Uterus (tissue), 4 donors: ENCODE results near the gene CEP104. TPM values are rescaled to one million over a fixed set of nuclear protein-coding genes. Genes with fewer than 3 reads are reported as not detected.

Experiments
- DNase-seq, 2 donors: peaks; one replicate each; pipeline ENCODE4 v3.0.0-alpha.2; 2019 to 2020
- H3K27ac ChIP-seq, 2 donors: fragments of 200-600 bp; sonication (generic); 1 replicate in 1 of 2; 2 replicates in 1 of 2; pipeline ENCODE4 v1.5.1; 2016 to 2018
- H3K27me3 ChIP-seq, 2 donors: fragments of 200-600 bp; sonication (generic); one replicate each; pipeline ENCODE4 v1.5.1; 2018 to 2019; ENCODE audit warnings: control low read depth in 1 of 2
- H3K36me3 ChIP-seq, 2 donors: fragments of 200-600 bp; sonication (generic); one replicate each; pipeline ENCODE4 v1.5.1; 2019; ENCODE audit warnings: control low read depth in 1 of 2
- H3K4me1 ChIP-seq, 2 donors: fragments of 200-600 bp; sonication (generic); one replicate each; pipeline ENCODE4 v1.5.1; 2018 to 2019; ENCODE audit warnings: control low read depth in 1 of 2
- H3K4me3 ChIP-seq, 2 donors: fragments of 200-600 bp; sonication (generic); 1 replicate in 1 of 2; 2 replicates in 1 of 2; pipeline ENCODE4 v1.5.1; 2018 to 2019; ENCODE audit warnings: mild to moderate bottlenecking in 1 of 2
- H3K9me3 ChIP-seq, 2 donors: fragments of 200-600 bp; sonication (generic); one replicate each; pipeline ENCODE4 v1.5.1; 2019; ENCODE audit warnings: control low read depth in 1 of 2
- CTCF ChIP-seq, 4 experiments: fragments of 200-600 bp in 2 of 4; fragments of 450-650 bp in 2 of 4; sonication (generic) in 2 of 4; IDR thresholded peaks; one replicate each; pipeline ENCODE4 v1.5.1; 2016 to 2019; ENCODE audit warnings: antibody characterized with exemption in 4 of 4, mild to moderate bottlenecking in 2 of 4, moderate library complexity in 1 of 4
- POLR2A ChIP-seq, 2 donors: fragments of 450-650 bp; IDR thresholded peaks; one replicate each; pipeline ENCODE4 v1.6.1; 2016; ENCODE audit warnings: antibody characterized with exemption in 2 of 2, mild to moderate bottlenecking in 1 of 2, moderate library complexity in 1 of 2
- intact Hi-C: fragments of 100-400 bp; cut with DNase I; formaldehyde crosslinking; loops from one replicate; pipeline ENCODE4 v1.15.1; 2023; ENCODE audit warnings: low total_unique reads
- total RNA-seq, 4 donors: library from RNA; depleted of rRNA in 3 of 4; stranded (reverse); fragments of >200 nt in 3 of 4; gene quantifications; one replicate each; pipeline versions ENCODE4 v1.1.0 to v1.2.4, GENCODE V29; 2014 to 2023
- donor health status: DM: yes; HTN: yes; CAD: no.

The CEP104 gene
- total RNA-seq, 4 donors from 2014 or later, result 10.5 to 43.2 (median 22.1) TPM

GRCh38 chr1:3846541-3846940 lies 10.5 kb downstream of the CEP104 start:
- no peak overlapping the region for H3K27ac ChIP-seq
- intact Hi-C loops, result no loop called here

GRCh38 chr1:3842912-3843311 lies 14.1 kb downstream of the CEP104 start:
- H3K27ac ChIP-seq, result no peak overlapping the region
- TF ChIP-seq CTCF (IDR thresholded peaks at IDR 0.05) (no peak), POLR2A (IDR thresholded peaks at IDR 0.05) (no peak)
- no peak overlapping the region for H3K4me3 ChIP-seq
- no peaks in the 10 kb centered on the region for H3K9me3 ChIP-seq
- DNase-seq, result no peak
- intact Hi-C loops, result no loop called here
- H3K27me3 ChIP-seq, result no peaks in the 10 kb centered on the region
- no peaks in the 10 kb centered on the region for H3K36me3 ChIP-seq
- H3K4me1 ChIP-seq, result no peaks in the 10 kb centered on the region

More at GRCh38 chr1:3846541-3846940, 10.5 kb downstream of the CEP104 start:
- no peak overlapping the region for H3K4me3 ChIP-seq
- H3K36me3 ChIP-seq, result no peaks in the 10 kb centered on the region
- TF ChIP-seq POLR2A (IDR thresholded peaks at IDR 0.05) (no peak), CTCF (IDR thresholded peaks at IDR 0.05) (no peak)
- no peak for DNase-seq
- no peaks in the 10 kb centered on the region for H3K4me1 ChIP-seq
- no peaks in the 10 kb centered on the region for H3K27me3 ChIP-seq
- H3K9me3 ChIP-seq, result no peaks in the 10 kb centered on the region

- H3K27me3 ChIP-seq, result no peaks in the 10 kb centered on the region
- H3K36me3 ChIP-seq, result no peaks in the 10 kb centered on the region
- no peak for DNase-seq
- intact Hi-C loops, result no loop called here
- no peaks in the 10 kb centered on the region for H3K9me3 ChIP-seq
- H3K27ac ChIP-seq, result no peak overlapping the region
- no peaks in the 10 kb centered on the region for H3K4me1 ChIP-seq
- no peak for TF ChIP-seq POLR2A (IDR thresholded peaks at IDR 0.05)
- no peak for TF ChIP-seq CTCF (IDR thresholded peaks at IDR 0.05)
- no peak overlapping the region for H3K4me3 ChIP-seq
Observed at GRCh38 chr1:3841491-3841890, 15.5 kb downstream of the CEP104 start.

- no peaks in the 10 kb centered on the region for H3K36me3 ChIP-seq
- no peak for DNase-seq
- intact Hi-C loops, result no loop called here
Observed at GRCh38 chr1:3838788-3839187, 18.2 kb downstream of the CEP104 start.

GRCh38 chr1:3837685-3838084 lies 19.3 kb downstream of the CEP104 start:
- Histone ChIP-seq H3K4me3 (no peak overlapping the region), H3K36me3 (no peaks in the 10 kb centered on the region), H3K4me1 (no peaks in the 10 kb centered on the region), H3K9me3 (no peaks in the 10 kb centered on the region), H3K27me3 (no peaks in the 10 kb centered on the region), H3K27ac (no peak overlapping the region)
- DNase-seq, result no peak
- intact Hi-C loops, result no loop called here
- TF ChIP-seq CTCF (IDR thresholded peaks at IDR 0.05), result no peak
- TF ChIP-seq POLR2A (IDR thresholded peaks at IDR 0.05), result no peak

More at GRCh38 chr1:3838788-3839187, 18.2 kb downstream of the CEP104 start:
- Histone ChIP-seq H3K27me3 (no peaks in the 10 kb centered on the region), H3K27ac (no peak overlapping the region), H3K4me1 (no peaks in the 10 kb centered on the region), H3K4me3 (no peak overlapping the region), H3K9me3 (no peaks in the 10 kb centered on the region)
- TF ChIP-seq POLR2A (IDR thresholded peaks at IDR 0.05), result no peak
- no peak for TF ChIP-seq CTCF (IDR thresholded peaks at IDR 0.05)
